GM06990 (cell line): ENCODE results near the gene PAPOLB.

ENCODE experiments used
- DNase-seq: peaks from one replicate; pipeline ENCODE4 v3.0.0-alpha.2; 2011; ENCODE audit not compliant: insufficient read length; ENCODE audit errors: extremely low read depth
- H3K27me3 ChIP-seq: replicated peaks from 2 replicates; pipeline ENCODE4 v1.6.0; 2011; ENCODE audit warnings: low read length; ENCODE audit not compliant: control insufficient read depth, insufficient read depth
- H3K36me3 ChIP-seq: 2 replicates; pipeline ENCODE4 v1.5.1; 2011; ENCODE audit warnings: low read length; ENCODE audit not compliant: control insufficient read depth, insufficient read depth
- H3K4me3 ChIP-seq: replicated peaks from 2 replicates; pipeline ENCODE4 v1.5.1; 2011; ENCODE audit warnings: low read depth, mild to moderate bottlenecking, control low read depth, low read length
- CTCF ChIP-seq: IDR thresholded peaks from 2 replicates; pipeline ENCODE4 v1.5.1; 2011; ENCODE audit warnings: low read length, control low read depth, mild to moderate bottlenecking, inconsistent platforms; ENCODE audit not compliant: insufficient read depth, poor library complexity, severe bottlenecking

Gene PAPOLB

GRCh38 chr7:4861673-4862072, at the start of gene PAPOLB:
Gene PAPOLB (minus strand): TSS chr7:4862030. CDS start chr7:4861810, 220 bp downstream.
- no peak for DNase-seq
- no peaks in the 10 kb centered on the region for H3K36me3 ChIP-seq
- TF ChIP-seq CTCF: no peak
- H3K27me3 ChIP-seq: no peaks in the 10 kb centered on the region
- no peak within 1 kb of the TSS for H3K4me3 ChIP-seq

- no peak for DNase-seq
- TF ChIP-seq CTCF: no peak
- no peaks in the 10 kb centered on the region for H3K36me3 ChIP-seq
- no peaks in the 10 kb centered on the region for H3K27me3 ChIP-seq
- H3K4me3 ChIP-seq: no peak overlapping the region
Measured at GRCh38 chr7:4911111-4911828, 49.4 kb upstream of the PAPOLB start.

GRCh38 chr7:4906682-4907081, 44.9 kb upstream of the PAPOLB start:
- no peak for TF ChIP-seq CTCF
- no peak for DNase-seq
- no peaks in the 10 kb centered on the region for H3K36me3 ChIP-seq
- no peaks in the 10 kb centered on the region for H3K27me3 ChIP-seq
- H3K4me3 ChIP-seq: no peak overlapping the region

- Histone ChIP-seq H3K4me3 (no peak overlapping the region), H3K36me3 (no peaks in the 10 kb centered on the region), H3K27me3 (no peaks in the 10 kb centered on the region)
- no peak for TF ChIP-seq CTCF
- DNase-seq: no peak
Measured at GRCh38 chr7:4905171-4905570, 43.3 kb upstream of the PAPOLB start.

- TF ChIP-seq CTCF: no peak
Measured at GRCh38 chr7:4904346-4904745, 42.5 kb upstream of the PAPOLB start.

GRCh38 chr7:4895766-4896165, 33.9 kb upstream of the PAPOLB start:
- no peak for TF ChIP-seq CTCF
- H3K27me3 ChIP-seq: no peaks in the 10 kb centered on the region
- no peaks in the 10 kb centered on the region for H3K36me3 ChIP-seq
- DNase-seq: no peak
- no peak overlapping the region for H3K4me3 ChIP-seq

More at GRCh38 chr7:4904346-4904745, 42.5 kb upstream of the PAPOLB start:
- Histone ChIP-seq H3K4me3 (no peak overlapping the region), H3K27me3 (no peaks in the 10 kb centered on the region), H3K36me3 (no peaks in the 10 kb centered on the region)
- DNase-seq: no peak
